GM12878 (cell line): ENCODE measurements around the gene CAPZB.

Experiments used
- CREM ChIP-seq: IDR thresholded peaks from 2 replicates; pipeline ENCODE4 v1.6.1; 2014; ENCODE audit warnings: antibody characterized with exemption, low read depth
- EP300 ChIP-seq, 2 experiments: fragments of 150-350 bp in 1 of 2; IDR thresholded peaks; 2 replicates each; pipeline ENCODE4 v1.6.1; 2011 to 2012; ENCODE audit warnings: low read depth in 2 of 2, low read length in 2 of 2, borderline replicate concordance in 1 of 2, improper control_type of control experiment in 1 of 2, inconsistent platforms in 1 of 2; ENCODE audit not compliant: control insufficient read depth in 1 of 2
- MTA3 ChIP-seq: IDR thresholded peaks from 2 replicates; pipeline ENCODE4 v1.6.1; 2012; ENCODE audit warnings: low read length, inconsistent platforms, borderline replicate concordance
- MXI1 ChIP-seq: fragments of 150-350 bp; IDR thresholded peaks from 2 replicates; pipeline ENCODE4 v1.6.1; 2011; ENCODE audit warnings: low read depth, mild to moderate bottlenecking, inconsistent platforms, low read length, improper control_type of control experiment
- NR2C2 ChIP-seq: IDR thresholded peaks from 2 replicates; pipeline ENCODE4 v1.6.1; 2011; ENCODE audit warnings: borderline replicate concordance, low read depth; ENCODE audit not compliant: control insufficient read depth, insufficient read length
- PRDM15 ChIP-seq: fragments of 450-650 bp; formaldehyde crosslinking; IDR thresholded peaks from 2 replicates; pipeline ENCODE4 v1.4.0; 2020; ENCODE audit warnings: mild to moderate bottlenecking, moderate library complexity
- RAD21 ChIP-seq: IDR thresholded peaks from 2 replicates; pipeline ENCODE4 v1.6.1; 2011; ENCODE audit warnings: mild to moderate bottlenecking, low read depth, low read length, moderate library complexity; ENCODE audit not compliant: insufficient read depth
- RCOR1 ChIP-seq: conservative IDR thresholded peaks from 2 replicates; pipeline ENCODE4 v1.6.1; 2012; ENCODE audit warnings: low read depth, low read length, improper control_type of control experiment
- TAF1 ChIP-seq: IDR thresholded peaks from 2 replicates; pipeline ENCODE4 v1.6.1; 2011; ENCODE audit warnings: mild to moderate bottlenecking, low read depth, low read length, borderline replicate concordance
- ZNF207 ChIP-seq: fragments of 450-650 bp; IDR thresholded peaks from 2 replicates; pipeline ENCODE4 v1.6.1; 2014; ENCODE audit warnings: antibody characterized with exemption, mild to moderate bottlenecking, borderline replicate concordance
- TF ChIP-seq, protein P1 (sequence below), 3 experiments: IDR thresholded peaks in 2 of 3; conservative IDR thresholded peaks in 1 of 3; 2 replicates each; pipeline ENCODE4 v1.5.1; 2011; ENCODE audit warnings: low read depth in 3 of 3, low read length in 3 of 3, mild to moderate bottlenecking in 3 of 3, control low read depth in 2 of 3, moderate library complexity in 2 of 3, inconsistent platforms in 1 of 3, mixed read lengths in 1 of 3; ENCODE audit not compliant: control insufficient read depth in 2 of 3, insufficient read depth in 1 of 3; ENCODE audit errors: extremely low read depth in 1 of 3
- TF ChIP-seq, protein P2 (sequence below): IDR thresholded peaks from 2 replicates; pipeline ENCODE4 v1.6.1; 2011; ENCODE audit warnings: borderline replicate concordance, low read depth, mild to moderate bottlenecking, moderate library complexity, mixed read lengths, low read length; ENCODE audit not compliant: insufficient read depth; ENCODE audit errors: extremely low read length

DNA sequence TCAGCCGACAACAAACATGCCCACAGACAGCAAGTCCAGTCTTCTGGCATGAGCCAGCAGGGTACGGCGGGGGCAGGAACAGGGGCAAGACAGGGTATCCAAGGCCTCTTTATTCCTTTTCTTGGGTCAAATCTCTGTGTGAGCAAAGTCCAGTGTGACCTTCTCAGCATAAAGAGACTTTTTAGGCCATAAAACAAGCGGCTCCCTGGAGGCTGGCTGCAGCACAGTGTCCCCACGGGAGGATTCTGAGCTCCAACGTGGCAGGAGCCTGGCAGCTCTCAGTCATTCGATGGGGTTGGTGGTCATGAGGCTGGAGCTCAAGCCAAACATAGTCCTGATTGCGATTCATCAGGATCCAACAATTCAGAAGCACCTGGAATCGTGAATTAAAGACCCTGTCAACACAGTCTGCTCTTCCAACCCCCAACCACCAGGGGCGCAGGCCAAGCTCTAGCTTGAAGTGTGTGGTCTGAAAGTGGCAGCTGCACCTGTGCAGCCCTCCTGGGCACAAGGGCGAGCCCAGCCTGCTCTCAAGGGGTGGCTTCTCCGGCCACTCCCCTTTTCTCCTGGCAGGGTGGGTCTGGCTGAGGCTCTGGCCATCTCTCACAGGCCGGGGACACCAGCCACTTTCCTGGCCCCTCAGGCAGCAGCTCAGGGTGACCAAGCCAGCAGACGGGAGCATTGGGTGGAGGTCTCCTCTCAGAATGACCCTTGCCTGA lies 111.1 kb downstream of the CAPZB start:
- no peak for TF ChIP-seq TAF1
- no peak for TF ChIP-seq RCOR1
- TF ChIP-seq PRDM15 (CRISPR knock-in tag), result no peak
- TF ChIP-seq ZNF207, result no peak
- TF ChIP-seq, protein P1, sequence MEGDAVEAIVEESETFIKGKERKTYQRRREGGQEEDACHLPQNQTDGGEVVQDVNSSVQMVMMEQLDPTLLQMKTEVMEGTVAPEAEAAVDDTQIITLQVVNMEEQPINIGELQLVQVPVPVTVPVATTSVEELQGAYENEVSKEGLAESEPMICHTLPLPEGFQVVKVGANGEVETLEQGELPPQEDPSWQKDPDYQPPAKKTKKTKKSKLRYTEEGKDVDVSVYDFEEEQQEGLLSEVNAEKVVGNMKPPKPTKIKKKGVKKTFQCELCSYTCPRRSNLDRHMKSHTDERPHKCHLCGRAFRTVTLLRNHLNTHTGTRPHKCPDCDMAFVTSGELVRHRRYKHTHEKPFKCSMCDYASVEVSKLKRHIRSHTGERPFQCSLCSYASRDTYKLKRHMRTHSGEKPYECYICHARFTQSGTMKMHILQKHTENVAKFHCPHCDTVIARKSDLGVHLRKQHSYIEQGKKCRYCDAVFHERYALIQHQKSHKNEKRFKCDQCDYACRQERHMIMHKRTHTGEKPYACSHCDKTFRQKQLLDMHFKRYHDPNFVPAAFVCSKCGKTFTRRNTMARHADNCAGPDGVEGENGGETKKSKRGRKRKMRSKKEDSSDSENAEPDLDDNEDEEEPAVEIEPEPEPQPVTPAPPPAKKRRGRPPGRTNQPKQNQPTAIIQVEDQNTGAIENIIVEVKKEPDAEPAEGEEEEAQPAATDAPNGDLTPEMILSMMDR (IDR thresholded peaks at IDR 0.05 in 2 of 3, conservative IDR thresholded peaks at IDR 0.05 in 1 of 3; ENCODE audit: control insufficient read depth in 2 of 3, extremely low read depth in 1 of 3, insufficient read depth in 1 of 3, low read depth in 3 of 3, low read length in 3 of 3), result peak in 2 of 3 experiments; percentile 20 to 25; a peak in 2 of 6 replicates
- no peak for TF ChIP-seq RAD21
- TF ChIP-seq MTA3, result no peak
- no peak for TF ChIP-seq CREM
- no peak for TF ChIP-seq MXI1
- no peak for TF ChIP-seq EP300 (IDR thresholded peaks at IDR 0.05; ENCODE audit: borderline replicate concordance in 1 of 2, control insufficient read depth in 1 of 2, low read depth in 2 of 2, low read length in 2 of 2)
- TF ChIP-seq, protein P2, sequence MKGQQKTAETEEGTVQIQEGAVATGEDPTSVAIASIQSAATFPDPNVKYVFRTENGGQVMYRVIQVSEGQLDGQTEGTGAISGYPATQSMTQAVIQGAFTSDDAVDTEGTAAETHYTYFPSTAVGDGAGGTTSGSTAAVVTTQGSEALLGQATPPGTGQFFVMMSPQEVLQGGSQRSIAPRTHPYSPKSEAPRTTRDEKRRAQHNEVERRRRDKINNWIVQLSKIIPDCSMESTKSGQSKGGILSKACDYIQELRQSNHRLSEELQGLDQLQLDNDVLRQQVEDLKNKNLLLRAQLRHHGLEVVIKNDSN, result no peak
- no peak for TF ChIP-seq NR2C2
